T47D (cell line): ENCODE data around the gene SLC30A1.

ENCODE experiments used
- DNase-seq, 2 experiments: peaks; one replicate each; pipeline versions ENCODE4 v3.0.0 to v3.0.0-alpha.2; 2011 to 2012; ENCODE audit warnings: low read depth in 1 of 2, low spot score in 1 of 2
- JUND ChIP-seq: IDR thresholded peaks from 2 replicates; pipeline ENCODE4 v1.6.1; 2012; ENCODE audit warnings: low read depth
- in situ Hi-C: cut with HindIII; loops from 2 replicates; pipeline ENCODE4 v1.10.0; 2016; ENCODE audit warnings: low sequenced_read_pairs, low pct_unique_long_range_greater_than_20kb

SLC30A1 gene

GRCh38 chr1:211604548-211604947 lies 25.6 kb upstream of the SLC30A1 start:
- in situ Hi-C loops: no loop called here
- no peak for TF ChIP-seq JUND
- no peak for DNase-seq

GRCh38 chr1:211603713-211604112 lies 24.8 kb upstream of the SLC30A1 start:
- in situ Hi-C loops: no loop called here
- DNase-seq: no peak
- TF ChIP-seq JUND: no peak

- in situ Hi-C loops: no loop called here
- no peak for TF ChIP-seq JUND
- peak in 1 of 2 experiments; percentile 63 for DNase-seq
Measured at GRCh38 chr1:211603191-211603701, 24.3 kb upstream of the SLC30A1 start.

- DNase-seq: peak in 1 of 2 experiments; percentile 85
- in situ Hi-C loops: no loop called here
- peak; percentile 40; the same call in 1 of the 2 replicates for TF ChIP-seq JUND
Measured at GRCh38 chr1:211601982-211602670, 23.2 kb upstream of the SLC30A1 start.

- TF ChIP-seq JUND: no peak
- in situ Hi-C loops: no loop called here
- DNase-seq: peak in 1 of 2 experiments; percentile 45
Measured at GRCh38 chr1:211601159-211601558, 22.2 kb upstream of the SLC30A1 start.

GRCh38 chr1:211599250-211599649 lies 20.3 kb upstream of the SLC30A1 start:
- TF ChIP-seq JUND: no peak
- in situ Hi-C loops: no loop called here

GRCh38 chr1:211598514-211598913 lies 19.6 kb upstream of the SLC30A1 start:
- DNase-seq: no peak
- no peak for TF ChIP-seq JUND
- in situ Hi-C loops: no loop called here

More at GRCh38 chr1:211599250-211599649, 20.3 kb upstream of the SLC30A1 start:
- DNase-seq: no peak

GRCh38 chr1:211596418-211597181 lies 17.6 kb upstream of the SLC30A1 start:
- in situ Hi-C loops: no loop called here
- no peak for TF ChIP-seq JUND
- no peak for DNase-seq

- in situ Hi-C loops: no loop called here
- DNase-seq: no peak
- TF ChIP-seq JUND: no peak
Measured at GRCh38 chr1:211595419-211595818, 16.5 kb upstream of the SLC30A1 start.

GRCh38 chr1:211591980-211592493 lies 13.1 kb upstream of the SLC30A1 start:
- no peak for TF ChIP-seq JUND
- in situ Hi-C loops: no loop called here
- no peak for DNase-seq

GRCh38 chr1:211589782-211590721 lies 11.1 kb upstream of the SLC30A1 start:
- in situ Hi-C loops: no loop called here
- no peak for TF ChIP-seq JUND
- no peak for DNase-seq

GRCh38 chr1:211588711-211589110 lies 9.8 kb upstream of the SLC30A1 start:
- DNase-seq: no peak
- in situ Hi-C loops: no loop called here
- TF ChIP-seq JUND: no peak
